HepG2 (cell line): ENCODE measurements around the gene PPY. TPM values are rescaled to one million over a fixed set of nuclear protein-coding genes. Genes with fewer than 3 reads are reported as not detected.

Experiments used
- ADNP ChIP-seq: sonication (generic); formaldehyde crosslinking; IDR thresholded peaks from 2 replicates; pipeline ENCODE4 v1.4.0; 2020; ENCODE audit warnings: missing genetic modification reagents
- AGO2 ChIP-seq: fragments of 200-400 bp; formaldehyde crosslinking; optimal IDR thresholded peaks from 2 replicates; pipeline ENCODE3; 2017; ENCODE audit warnings: mild to moderate bottlenecking, low read depth, low read length, moderate library complexity
- IKZF1 ChIP-seq: fragments of 450-650 bp; IDR thresholded peaks from 2 replicates; pipeline ENCODE4 v1.7.1; 2016
- MAFF ChIP-seq: IDR thresholded peaks from 2 replicates; pipeline ENCODE4 v1.6.1; 2011; ENCODE audit warnings: low read depth, low read length, improper control_type of control experiment
- NAIF1 ChIP-seq: sonication (generic); formaldehyde crosslinking; IDR thresholded peaks from 2 replicates; pipeline ENCODE4 v1.5.0; 2020; ENCODE audit warnings: mild to moderate bottlenecking, missing genetic modification reagents, borderline replicate concordance
- SATB2 ChIP-seq: sonication (generic); formaldehyde crosslinking; IDR thresholded peaks from 2 replicates; pipeline ENCODE4 v1.5.0; 2020; ENCODE audit warnings: missing genetic modification reagents
- TCF7L2 ChIP-seq: IDR thresholded peaks from 2 replicates; pipeline ENCODE4 v1.6.1; 2011; ENCODE audit warnings: mild to moderate bottlenecking, low read depth, low read length, moderate library complexity
- THYN1 ChIP-seq: sonication (generic); formaldehyde crosslinking; IDR thresholded peaks from 2 replicates; pipeline ENCODE4 v1.8.1; 2023; ENCODE audit warnings: low read depth, mild to moderate bottlenecking, moderate library complexity, missing genetic modification reagents, borderline replicate concordance
- ZNF253 ChIP-seq: sonication (generic); formaldehyde crosslinking; IDR thresholded peaks from 2 replicates; pipeline ENCODE4 v1.8.0; 2022; ENCODE audit warnings: mild to moderate bottlenecking, missing genetic modification reagents, borderline replicate concordance
- ZNF337 ChIP-seq: sonication (generic); formaldehyde crosslinking; IDR thresholded peaks from 2 replicates; pipeline ENCODE4 v1.5.1; 2020; ENCODE audit warnings: missing genetic modification reagents, low read depth, mild to moderate bottlenecking, borderline replicate concordance
- polyA plus RNA-seq, 8 experiments: library from polyadenylated mRNA; depleted of rRNA in 3 of 8; stranded (reverse) in 7 of 8; unstranded in 1 of 8; fragments of >200 nt; fragmentation: Illumina TruSeq in 4 of 8; extraction: Trizol in 4 of 8; gene quantifications; 2 replicates each; pipeline versions ENCODE4 v1.2.1 to v1.2.3, GENCODE V29; 2011 to 2016; ENCODE audit warnings: low read depth in 4 of 8, missing spikeins in 1 of 8, mixed read lengths in 1 of 8; ENCODE audit not compliant: insufficient read depth in 1 of 8
- total RNA-seq, 5 experiments: library from RNA; depleted of rRNA; stranded (reverse); fragments of >200 nt; fragmentation: Illumina TruSeq; extraction: Trizol; gene quantifications; 2 replicates each; pipeline ENCODE4 v1.2.3, GENCODE V29; 2016; ENCODE audit warnings: low read depth in 1 of 5
- TF ChIP-seq, protein P1 (sequence below): sonication (generic); formaldehyde crosslinking; IDR thresholded peaks from 2 replicates; pipeline ENCODE4 v1.9.0; 2022; ENCODE audit warnings: missing genetic modification reagents, mild to moderate bottlenecking, borderline replicate concordance
- TF ChIP-seq, protein P2 (sequence below): sonication (generic); formaldehyde crosslinking; IDR thresholded peaks from 2 replicates; pipeline ENCODE4 v1.5.0; 2020; ENCODE audit warnings: missing genetic modification reagents
- TF ChIP-seq, protein P3 (sequence below): sonication (generic); formaldehyde crosslinking; IDR thresholded peaks from 2 replicates; pipeline ENCODE4 v1.4.0; 2020; ENCODE audit warnings: missing genetic modification reagents
- TF ChIP-seq, protein P4 (sequence below), 2 experiments: sonication (generic) in 1 of 2; formaldehyde crosslinking in 1 of 2; IDR thresholded peaks; 2 replicates each; pipeline versions ENCODE4 v1.4.0 to v1.6.1; 2018 to 2020; ENCODE audit warnings: missing genetic modification reagents in 2 of 2, borderline replicate concordance in 1 of 2, low read depth in 1 of 2, mild to moderate bottlenecking in 1 of 2, missing biosample characterization in 1 of 2
- TF ChIP-seq, protein P5 (sequence below): sonication (generic); formaldehyde crosslinking; IDR thresholded peaks from 2 replicates; pipeline ENCODE4 v1.8.1; 2023; ENCODE audit warnings: mild to moderate bottlenecking, inconsistent platforms, moderate library complexity, missing genetic modification reagents, borderline replicate concordance
- TF ChIP-seq, protein P6 (sequence below): sonication (generic); formaldehyde crosslinking; IDR thresholded peaks from 2 replicates; pipeline ENCODE4 v1.8.0; 2022; ENCODE audit warnings: mild to moderate bottlenecking, missing genetic modification reagents, borderline replicate concordance

The PPY gene
- total and polyA plus RNA-seq, 2 of the 13 experiments (the other 11 are each of a cell fraction or from before 2014, with no cell fraction given) = not detected

DNA sequence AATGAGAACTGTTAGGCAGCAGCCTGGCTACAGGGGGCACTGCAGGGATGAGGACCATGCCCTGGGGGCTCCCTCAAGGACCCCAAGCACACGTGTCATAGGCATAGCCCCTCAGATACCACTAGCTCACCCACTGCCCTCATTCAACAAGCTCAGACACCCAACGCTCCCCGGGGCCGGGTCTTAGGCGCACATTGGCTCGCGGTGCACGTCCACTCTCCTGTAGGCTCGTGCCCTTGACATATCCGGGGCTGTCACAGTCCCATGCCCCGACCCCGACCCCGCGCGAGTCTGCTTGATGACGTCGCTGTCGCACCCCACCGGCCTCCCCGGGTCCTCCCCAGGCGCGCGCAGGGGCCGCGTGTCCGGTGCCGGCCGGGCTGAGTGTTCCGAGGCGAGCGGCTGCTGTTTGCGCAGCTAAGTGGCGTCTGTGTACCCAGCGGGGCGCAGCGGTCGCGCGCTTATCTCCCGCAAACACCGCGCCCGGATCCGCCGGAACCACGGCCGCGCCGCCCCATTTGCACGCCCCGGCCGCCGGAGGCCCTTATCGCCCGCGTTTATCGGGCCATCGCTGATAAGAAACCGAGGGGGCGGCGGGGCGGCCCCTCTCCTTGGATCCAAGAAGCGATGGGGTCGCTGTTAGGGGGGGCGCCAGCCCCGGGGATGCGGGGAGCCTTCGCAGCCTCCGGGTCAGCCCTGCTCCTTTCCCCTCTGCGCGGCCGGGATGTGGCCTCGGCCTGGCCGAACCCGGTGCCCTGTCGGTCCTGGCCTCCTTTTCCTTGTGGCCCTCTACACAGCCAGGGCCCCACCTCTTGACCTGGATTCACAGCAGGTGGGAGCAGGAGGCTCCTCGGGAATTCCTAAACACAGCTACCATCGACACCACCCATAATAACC lies 41.5 kb upstream of the PPY start (continued):
- TF ChIP-seq, protein P1, sequence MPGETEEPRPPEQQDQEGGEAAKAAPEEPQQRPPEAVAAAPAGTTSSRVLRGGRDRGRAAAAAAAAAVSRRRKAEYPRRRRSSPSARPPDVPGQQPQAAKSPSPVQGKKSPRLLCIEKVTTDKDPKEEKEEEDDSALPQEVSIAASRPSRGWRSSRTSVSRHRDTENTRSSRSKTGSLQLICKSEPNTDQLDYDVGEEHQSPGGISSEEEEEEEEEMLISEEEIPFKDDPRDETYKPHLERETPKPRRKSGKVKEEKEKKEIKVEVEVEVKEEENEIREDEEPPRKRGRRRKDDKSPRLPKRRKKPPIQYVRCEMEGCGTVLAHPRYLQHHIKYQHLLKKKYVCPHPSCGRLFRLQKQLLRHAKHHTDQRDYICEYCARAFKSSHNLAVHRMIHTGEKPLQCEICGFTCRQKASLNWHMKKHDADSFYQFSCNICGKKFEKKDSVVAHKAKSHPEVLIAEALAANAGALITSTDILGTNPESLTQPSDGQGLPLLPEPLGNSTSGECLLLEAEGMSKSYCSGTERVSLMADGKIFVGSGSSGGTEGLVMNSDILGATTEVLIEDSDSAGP = peak; percentile 94; the same call in 1 of the 2 replicates
- TF ChIP-seq, protein P2, sequence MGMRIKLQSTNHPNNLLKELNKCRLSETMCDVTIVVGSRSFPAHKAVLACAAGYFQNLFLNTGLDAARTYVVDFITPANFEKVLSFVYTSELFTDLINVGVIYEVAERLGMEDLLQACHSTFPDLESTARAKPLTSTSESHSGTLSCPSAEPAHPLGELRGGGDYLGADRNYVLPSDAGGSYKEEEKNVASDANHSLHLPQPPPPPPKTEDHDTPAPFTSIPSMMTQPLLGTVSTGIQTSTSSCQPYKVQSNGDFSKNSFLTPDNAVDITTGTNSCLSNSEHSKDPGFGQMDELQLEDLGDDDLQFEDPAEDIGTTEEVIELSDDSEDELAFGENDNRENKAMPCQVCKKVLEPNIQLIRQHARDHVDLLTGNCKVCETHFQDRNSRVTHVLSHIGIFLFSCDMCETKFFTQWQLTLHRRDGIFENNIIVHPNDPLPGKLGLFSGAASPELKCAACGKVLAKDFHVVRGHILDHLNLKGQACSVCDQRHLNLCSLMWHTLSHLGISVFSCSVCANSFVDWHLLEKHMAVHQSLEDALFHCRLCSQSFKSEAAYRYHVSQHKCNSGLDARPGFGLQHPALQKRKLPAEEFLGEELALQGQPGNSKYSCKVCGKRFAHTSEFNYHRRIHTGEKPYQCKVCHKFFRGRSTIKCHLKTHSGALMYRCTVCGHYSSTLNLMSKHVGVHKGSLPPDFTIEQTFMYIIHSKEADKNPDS (CRISPR knock-in tag) = no peak; the same call in 1 of the 2 replicates
- TF ChIP-seq, protein P3, sequence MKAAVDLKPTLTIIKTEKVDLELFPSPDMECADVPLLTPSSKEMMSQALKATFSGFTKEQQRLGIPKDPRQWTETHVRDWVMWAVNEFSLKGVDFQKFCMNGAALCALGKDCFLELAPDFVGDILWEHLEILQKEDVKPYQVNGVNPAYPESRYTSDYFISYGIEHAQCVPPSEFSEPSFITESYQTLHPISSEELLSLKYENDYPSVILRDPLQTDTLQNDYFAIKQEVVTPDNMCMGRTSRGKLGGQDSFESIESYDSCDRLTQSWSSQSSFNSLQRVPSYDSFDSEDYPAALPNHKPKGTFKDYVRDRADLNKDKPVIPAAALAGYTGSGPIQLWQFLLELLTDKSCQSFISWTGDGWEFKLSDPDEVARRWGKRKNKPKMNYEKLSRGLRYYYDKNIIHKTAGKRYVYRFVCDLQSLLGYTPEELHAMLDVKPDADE (CRISPR knock-in tag) = peak; percentile 72; the same call in 1 of the 2 replicates
- TF ChIP-seq, protein P4, sequence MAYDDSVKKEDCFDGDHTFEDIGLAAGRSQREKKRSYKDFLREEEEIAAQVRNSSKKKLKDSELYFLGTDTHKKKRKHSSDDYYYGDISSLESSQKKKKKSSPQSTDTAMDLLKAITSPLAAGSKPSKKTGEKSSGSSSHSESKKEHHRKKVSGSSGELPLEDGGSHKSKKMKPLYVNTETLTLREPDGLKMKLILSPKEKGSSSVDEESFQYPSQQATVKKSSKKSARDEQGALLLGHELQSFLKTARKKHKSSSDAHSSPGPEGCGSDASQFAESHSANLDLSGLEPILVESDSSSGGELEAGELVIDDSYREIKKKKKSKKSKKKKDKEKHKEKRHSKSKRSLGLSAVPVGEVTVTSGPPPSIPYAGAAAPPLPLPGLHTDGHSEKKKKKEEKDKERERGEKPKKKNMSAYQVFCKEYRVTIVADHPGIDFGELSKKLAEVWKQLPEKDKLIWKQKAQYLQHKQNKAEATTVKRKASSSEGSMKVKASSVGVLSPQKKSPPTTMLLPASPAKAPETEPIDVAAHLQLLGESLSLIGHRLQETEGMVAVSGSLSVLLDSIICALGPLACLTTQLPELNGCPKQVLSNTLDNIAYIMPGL (CRISPR knock-in tag; IDR thresholded peaks at IDR 0.05; ENCODE audit: borderline replicate concordance in 1 of 2, low read depth in 1 of 2) = peak; percentile 82; a peak in 3 of 4 replicates
- TF ChIP-seq ZNF253 (CRISPR knock-in tag) (no peak), TCF7L2 (no peak), THYN1 (CRISPR knock-in tag) (no peak; the same call in 1 of the 2 replicates), SATB2 (no peak), ADNP (CRISPR knock-in tag) (no peak), MAFF (no peak), IKZF1 (no peak), ZNF337 (CRISPR knock-in tag) (peak; percentile 61; the same call in 1 of the 2 replicates), NAIF1 (CRISPR knock-in tag) (peak; percentile 98), AGO2 (no peak)
- TF ChIP-seq, protein P5, sequence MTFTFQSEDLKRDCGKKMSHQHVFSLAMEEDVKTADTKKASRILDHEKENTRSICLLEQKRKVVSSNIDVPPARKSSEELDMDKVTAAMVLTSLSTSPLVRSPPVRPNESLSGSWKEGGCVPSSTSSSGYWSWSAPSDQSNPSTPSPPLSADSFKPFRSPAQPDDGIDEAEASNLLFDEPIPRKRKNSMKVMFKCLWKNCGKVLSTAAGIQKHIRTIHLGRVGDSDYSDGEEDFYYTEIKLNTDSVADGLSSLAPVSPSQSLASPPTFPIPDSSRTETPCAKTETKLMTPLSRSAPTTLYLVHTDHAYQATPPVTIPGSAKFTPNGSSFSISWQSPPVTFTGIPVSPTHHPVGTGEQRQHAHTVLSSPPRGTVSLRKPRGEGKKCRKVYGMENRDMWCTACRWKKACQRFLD (CRISPR knock-in tag) = no peak
- TF ChIP-seq, protein P6, sequence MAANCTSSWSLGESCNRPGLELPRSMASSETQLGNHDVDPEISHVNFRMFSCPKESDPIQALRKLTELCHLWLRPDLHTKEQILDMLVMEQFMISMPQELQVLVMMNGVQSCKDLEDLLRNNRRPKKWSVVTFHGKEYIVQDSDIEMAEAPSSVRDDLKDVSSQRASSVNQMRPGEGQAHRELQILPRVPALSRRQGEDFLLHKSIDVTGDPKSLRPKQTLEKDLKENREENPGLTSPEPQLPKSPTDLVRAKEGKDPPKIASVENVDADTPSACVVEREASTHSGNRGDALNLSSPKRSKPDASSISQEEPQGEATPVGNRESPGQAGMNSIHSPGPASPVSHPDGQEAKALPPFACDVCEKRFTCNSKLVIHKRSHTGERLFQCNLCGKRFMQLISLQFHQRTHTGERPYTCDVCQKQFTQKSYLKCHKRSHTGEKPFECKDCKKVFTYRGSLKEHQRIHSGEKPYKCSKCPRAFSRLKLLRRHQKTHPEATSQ (CRISPR knock-in tag) = peak; percentile 74; the same call in 1 of the 2 replicates
